GM18868 (cell line): ENCODE data around the gene CELF4.

Source experiments
- ATAC-seq: cut with Tn5 transposase; IDR thresholded peaks from one replicate; pipeline ENCODE4 v1.9.1; 2021; ENCODE audit warnings: mild to moderate bottlenecking, moderate library complexity; ENCODE audit not compliant: unreplicated experiment

The CELF4 gene

DNA sequence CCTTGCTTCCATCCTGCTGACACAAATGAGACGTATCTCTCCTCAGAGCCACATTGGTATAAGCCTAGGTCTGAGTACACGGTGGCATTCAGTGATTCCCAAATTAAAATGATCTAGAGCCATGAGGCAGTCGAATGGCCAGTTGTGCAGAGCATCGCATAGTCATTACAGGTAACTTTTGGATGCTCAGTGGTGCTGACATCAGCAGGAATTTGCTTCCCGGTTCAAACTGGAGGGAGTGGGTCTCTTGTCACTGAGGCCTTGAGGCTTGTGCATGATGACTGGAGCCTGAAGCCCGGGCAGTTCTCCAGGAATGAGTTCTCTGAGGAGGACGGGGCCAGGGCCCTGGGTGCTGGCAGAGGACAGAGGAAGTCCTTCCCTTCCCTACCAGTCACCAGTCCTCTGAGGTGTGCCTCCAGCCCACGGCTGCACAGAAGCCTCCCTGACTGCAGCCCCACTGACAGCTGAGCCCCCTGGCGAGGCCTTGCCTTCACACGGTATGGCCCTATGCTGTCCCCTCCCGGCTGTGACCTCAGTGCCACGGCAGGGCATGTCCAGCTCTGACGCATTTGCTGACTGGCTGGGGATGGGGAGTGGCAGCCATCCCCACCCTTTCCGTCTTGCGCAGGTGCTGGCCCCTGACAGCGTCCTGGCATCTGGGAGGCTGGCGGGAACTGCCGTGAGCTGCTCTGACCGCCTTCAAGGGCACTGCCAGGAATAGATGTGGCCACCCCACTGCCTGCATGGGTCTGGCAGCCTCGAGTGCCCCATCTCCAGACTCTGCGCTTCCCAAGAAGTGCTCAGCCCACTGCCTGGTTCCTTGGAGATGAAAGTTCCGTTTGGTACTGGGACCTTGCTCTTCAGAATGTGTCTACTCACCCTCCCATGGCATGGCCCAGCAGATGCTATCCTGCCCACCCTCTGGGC lies 117.4 kb downstream of the CELF4 start:
- no peak for ATAC-seq

DNA sequence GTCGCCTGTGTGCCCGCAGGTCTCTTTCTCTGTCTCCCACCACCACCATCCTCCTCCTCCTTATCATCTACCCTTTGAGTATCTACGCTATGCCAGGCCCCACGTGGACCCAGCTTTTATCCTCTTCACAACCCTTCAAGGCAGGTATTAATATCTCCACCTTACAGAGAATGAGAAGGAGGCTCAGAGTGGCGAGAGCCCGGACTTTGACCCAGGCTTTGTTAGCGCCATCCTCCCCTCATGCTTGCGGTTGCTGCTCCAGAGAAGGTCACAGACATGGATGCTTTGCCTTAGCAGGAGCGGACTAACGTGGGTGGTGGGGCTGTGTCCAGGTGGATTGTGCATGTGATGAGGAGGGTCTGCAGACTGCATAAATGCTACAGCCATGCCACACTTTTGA lies 119.8 kb downstream of the CELF4 start:
- ATAC-seq: no peak

DNA sequence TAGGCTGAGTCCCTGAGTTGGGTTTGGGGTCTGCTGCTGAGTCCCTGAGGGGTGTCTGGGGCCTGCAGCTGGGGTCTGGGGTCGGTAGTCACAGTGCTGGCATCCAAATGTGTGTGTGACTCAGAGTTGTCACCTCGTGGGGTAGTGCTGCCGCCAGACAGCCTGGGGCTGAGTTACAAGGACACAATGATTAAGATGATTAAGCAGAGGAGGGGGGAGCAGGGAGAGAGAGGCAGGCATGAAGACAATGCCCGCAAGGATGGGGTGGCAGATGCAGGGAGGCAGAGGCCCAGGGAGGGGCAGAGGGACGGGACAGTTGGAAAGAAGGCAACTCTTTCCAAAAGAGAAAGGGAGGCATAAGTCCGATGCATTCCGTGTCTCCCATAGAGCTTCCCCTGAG lies 120.2 kb downstream of the CELF4 start:
- no peak for ATAC-seq

GRCh38 chr18:37443325-37444055 lies 122.1 kb downstream of the CELF4 start:
- ATAC-seq: no peak

DNA sequence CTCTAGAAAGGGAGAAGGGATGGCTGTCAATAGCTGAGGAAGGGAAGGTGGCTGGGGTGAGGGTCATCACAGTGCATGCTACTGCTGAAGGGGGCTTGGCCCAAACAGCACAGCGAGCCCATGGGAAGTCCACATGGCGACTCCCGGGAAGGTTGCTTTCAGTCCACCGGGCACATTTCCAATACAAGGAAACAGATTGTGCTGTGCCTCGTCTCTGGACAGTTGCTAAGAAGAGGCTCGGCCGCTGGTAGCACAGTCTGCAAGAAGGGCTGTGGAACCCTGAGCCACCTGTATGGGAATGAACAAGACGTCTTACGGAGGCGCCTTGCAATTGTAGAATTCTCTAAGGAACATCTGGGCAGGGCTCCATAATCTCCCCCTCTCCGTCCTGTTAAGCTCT lies 123.1 kb downstream of the CELF4 start:
- no peak for ATAC-seq

DNA sequence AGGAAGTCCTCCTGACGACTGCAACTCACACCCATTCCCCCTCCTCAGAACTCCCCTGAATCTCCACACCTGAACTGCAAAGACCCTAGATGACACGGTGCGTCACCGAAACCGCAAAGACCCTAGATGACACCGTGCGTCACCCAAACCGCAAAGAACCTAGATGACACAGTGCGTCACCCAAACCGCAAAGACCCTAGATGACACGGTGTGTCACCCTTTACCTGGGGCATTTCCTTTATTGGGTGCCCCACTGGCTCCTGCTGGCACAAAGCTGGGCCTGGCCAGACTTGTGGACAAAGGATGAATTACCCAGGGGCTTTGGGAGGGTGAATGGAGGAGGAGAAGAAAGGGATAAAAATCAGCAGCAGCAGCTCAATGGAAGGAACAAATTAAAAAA lies 123.8 kb downstream of the CELF4 start:
- ATAC-seq: no peak

- no peak for ATAC-seq
Measured at GRCh38 chr18:37440206-37440605, 125.4 kb downstream of the CELF4 start.

DNA sequence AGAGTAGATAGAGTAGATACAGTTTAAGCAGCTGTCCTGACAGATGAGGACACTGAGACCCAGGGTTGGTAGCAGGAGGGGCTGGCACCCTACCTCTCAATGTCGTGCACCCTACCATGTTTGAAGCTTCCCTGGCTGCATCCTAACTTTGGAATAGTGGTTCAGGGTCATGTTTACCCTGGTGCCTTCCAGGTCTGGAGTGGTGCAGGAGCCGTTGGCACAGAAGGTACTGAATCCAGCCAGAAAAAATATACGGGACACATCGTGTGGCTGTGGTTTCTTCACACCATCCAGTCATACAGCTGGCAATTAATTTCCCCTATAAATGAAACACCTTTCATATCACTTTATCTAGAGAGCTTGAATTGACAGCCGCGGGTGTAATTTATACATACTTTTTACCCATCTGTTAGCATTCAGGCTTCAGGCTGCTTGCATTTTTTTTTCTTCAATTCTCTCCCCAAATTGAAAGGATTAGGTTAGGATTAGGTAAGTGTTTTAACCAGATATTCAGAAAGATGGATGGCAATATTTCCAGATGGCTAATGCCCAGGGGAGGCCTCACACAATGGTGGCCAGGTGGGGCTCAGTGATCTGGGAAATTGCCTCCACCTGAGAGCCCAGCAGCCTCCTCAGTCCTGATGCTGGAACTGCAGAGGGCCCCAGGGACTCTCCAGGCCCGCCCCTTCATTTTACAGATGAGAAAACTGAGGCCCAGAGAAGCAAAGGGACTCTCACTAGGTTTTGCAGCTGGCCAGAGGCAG lies 127.0 kb downstream of the CELF4 start:
- no peak for ATAC-seq

DNA sequence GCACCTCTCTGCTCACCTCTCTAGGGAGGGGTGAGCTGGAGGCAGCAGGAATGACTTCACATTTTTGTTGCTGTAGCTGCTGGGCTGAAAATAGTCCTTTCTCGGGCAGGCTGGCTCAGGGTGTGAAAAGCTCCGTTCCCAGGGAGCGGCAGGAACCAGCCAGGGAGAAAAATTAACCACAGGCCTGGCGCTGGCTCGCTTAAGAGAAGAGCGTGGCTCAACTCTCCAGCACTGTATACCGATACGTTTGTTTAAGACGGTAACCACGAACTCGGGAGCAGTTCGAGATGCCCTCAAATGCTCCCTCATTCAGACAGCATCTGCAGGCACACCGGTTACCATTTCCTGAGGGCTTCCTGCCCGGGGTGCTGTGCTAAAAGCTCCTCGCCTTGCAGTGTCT lies 129.6 kb downstream of the CELF4 start:
- no peak for ATAC-seq

DNA sequence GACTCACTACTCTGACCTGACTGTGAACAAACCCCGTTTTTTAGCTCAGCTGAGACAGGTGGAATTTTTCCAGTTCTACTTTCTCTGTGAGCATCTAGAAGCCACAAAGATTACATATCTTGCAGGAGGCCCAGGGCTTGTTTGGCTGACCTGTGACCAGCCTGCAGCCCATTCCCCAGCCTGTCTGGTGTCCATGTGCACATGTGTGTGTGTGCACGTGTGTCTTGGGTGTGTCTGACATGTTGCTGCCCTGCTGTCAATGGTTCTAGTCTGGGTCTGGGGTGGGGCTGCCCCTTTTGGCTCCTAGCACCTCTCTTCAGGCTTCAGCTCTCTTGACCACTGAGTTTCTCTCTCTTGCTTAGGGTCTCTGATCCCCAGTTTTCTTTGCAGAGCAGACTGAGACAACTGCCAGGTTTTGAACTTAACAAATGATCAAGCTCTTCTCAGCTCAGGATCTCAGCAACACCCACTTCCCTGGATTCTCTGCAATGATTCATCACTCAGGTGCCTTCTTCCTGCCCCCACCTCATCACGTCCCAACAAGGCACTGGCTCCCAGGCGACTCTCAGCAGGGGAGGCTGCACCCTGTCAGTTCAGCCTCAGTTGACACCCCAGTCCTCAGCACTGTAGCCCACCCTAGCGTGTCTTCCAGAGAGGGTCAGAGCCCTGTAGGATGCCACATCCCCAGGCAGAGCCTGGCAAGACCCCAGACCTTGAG lies 130.3 kb downstream of the CELF4 start:
- no peak for ATAC-seq

DNA sequence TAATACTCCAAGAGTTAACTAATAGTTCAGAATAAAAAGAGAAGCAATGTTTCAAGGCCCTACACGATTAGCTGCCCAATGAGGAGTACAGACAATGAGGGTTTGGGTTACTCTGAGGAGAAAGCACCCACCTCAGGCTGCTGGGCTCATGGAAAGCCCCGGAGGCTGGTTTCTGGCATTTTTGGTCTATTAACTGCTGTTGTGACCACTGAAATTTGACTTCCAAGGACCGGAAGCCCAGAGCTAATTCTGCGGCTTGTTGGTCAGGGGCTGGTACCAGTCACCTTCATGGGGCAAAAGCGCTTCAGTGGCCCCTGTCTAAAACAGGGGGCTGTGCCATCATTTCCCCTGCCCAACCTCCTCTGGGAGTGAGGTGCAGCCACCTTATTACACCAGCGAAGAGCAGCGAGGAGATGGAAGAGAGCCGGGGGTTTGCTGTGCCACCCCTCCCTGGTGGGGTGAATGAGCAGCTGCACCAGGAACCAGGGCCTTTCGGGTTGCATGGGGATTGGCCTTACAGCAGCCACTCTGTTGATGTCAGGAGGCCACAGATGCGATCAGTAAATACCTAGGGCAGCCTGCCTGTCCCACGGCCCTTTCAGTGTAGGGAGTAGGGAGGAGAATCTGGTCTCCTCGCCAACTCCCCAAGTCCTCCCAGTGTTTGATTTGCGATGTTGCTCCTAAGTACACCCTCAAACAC lies 131.3 kb downstream of the CELF4 start:
- ATAC-seq: no peak

DNA sequence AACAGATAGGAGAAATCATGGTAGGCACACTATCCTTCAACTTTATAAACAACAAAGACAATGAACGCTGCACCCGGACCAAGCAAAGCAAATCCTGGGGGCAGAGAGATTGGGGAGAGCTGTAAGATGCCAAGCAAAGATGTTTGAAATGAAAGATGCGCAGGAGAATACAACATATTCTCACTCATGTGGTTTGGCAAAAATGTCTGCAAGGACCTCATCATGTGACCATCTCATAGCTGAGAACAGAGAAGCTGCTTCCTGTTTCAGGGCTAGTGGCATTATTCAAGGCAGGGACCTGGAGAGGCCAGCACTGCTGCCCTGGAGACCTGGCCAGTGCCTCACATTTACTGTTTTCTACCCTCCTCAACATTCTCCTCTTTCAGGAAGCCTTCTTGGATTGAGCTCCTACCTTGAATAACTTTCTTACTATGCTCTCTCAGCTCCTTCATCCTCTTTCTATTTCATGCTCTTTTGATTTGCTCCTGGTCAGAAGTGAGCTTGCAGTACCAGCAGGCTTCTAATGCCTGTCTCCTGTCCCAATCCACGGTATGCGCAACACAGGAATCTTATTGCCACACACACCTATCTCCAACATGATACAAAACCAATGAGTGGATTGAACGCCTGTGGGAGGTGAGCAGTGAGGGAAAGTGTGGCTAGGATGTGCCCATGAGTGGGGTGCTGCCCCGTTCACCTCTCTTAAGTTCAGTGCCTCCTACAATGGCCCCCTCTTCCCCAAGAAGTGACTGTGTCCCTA lies 133.0 kb downstream of the CELF4 start:
- ATAC-seq: no peak

DNA sequence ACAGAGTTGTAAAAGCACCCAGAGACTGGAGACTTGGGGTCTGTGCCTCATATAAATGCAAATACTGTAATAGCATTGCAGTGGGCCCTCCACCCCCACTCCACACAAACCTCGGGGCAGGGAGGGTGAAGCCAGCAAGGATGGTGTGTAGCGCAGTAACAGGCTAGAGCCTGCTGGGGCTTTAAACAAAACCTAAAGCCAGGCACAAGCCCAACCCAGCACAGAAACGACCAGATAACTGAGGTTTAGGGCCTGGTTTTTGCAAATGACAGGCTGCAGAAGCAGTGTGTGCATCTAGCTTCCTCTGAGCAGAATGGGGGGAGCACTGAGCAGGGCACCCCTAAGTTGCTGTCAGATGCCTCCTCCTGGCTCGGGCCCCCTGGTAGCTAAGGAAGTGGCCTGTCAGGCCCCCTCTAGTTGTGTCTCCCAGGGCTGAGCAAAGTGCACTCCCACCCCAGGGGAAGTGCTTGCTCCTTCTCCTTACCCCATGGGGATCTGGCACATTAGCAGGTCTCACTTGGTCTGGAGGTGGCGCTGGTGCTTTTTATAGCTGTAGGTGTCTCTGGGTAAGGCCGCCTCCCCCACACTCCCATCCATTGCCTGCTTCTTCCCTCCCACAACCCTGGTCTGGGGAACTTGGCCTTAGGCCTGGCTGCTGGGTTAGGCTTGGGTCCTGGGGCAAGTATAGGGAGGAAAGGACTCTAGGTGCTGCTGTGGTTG lies 135.1 kb downstream of the CELF4 start:
- ATAC-seq: no peak

GRCh38 chr18:37429791-37430190 lies 135.8 kb downstream of the CELF4 start:
- no peak for ATAC-seq

- no peak for ATAC-seq
Measured at GRCh38 chr18:37428288-37428974, 137.2 kb downstream of the CELF4 start.

DNA sequence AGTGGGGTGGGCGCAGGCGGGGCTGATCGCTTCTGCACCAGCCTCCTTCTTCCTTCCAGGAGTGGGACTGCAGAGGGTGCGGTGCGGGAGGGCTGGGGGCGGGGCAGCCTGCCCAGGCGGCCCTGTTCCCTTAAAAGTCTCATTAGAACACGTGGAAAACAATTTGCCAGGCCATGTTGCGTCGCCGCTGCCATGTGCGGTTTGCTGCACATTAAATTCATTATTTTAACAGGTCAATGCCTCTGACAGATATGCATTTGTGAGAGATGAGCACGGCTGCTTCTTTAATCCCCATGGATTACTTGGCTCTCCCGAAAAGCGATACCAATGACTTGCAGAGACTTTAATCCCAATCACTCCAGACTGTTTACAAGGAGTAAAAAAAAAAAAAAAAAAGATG lies 139.0 kb downstream of the CELF4 start:
- no peak for ATAC-seq

- no peak for ATAC-seq
Measured at GRCh38 chr18:37425222-37425621, 140.4 kb downstream of the CELF4 start.

GRCh38 chr18:37424507-37424906 lies 141.1 kb downstream of the CELF4 start:
- no peak for ATAC-seq
